ENCODE data around the gene IMMP2L.

- TF ChIP-seq CTCF (IDR thresholded peaks at IDR 0.05) (no peak), POLR2A (IDR thresholded peaks at IDR 0.05) (no peak)
Measured at GRCh38 chr7:110960811-110961210, 601.5 kb downstream of the IMMP2L start.

Measured in right lobe of liver (tissue), 4 donors.